Stimulated activated CD8-positive, alpha-beta memory T cell treated with anti-CD3 and anti-CD28 coated beads, Interleukin-12 subunit alpha, Interleukin-12 subunit beta, amount 100 ng/mL, for 1 hour (primary cell): ENCODE measurements around the gene RPS6KB1.
A peak's percentile ranks its signal among the peaks of the same experiment; 100 is the strongest.
"Not testable (repeated sequence)": the region's sequence is repeated elsewhere in the genome, so short reads cannot be mapped to it uniquely, and the experiment has no call there.

Source experiments
- DNase-seq: peaks from one replicate; pipeline ENCODE4 v3.0.0-alpha.2; 2020; ENCODE audit warnings: low read depth

The RPS6KB1 gene

DNA sequence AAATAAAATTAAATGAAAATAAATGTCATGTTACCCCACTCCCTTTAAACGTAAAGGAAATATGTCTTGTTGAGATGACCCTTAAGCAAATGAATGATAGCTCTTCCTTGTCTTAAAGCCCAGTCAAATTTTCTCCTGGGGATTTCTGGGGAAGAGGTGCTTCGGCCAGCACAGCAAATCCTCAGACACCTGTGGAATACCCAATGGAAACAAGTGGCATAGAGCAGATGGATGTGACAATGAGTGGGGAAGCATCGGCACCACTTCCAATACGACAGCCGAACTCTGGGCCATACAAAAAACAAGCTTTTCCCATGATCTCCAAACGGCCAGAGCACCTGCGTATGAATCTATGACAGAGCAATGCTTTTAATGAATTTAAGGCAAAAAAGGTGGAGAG is 53.5 kb downstream of the RPS6KB1 start:
- DNase-seq = not testable (repeated sequence)

DNA sequence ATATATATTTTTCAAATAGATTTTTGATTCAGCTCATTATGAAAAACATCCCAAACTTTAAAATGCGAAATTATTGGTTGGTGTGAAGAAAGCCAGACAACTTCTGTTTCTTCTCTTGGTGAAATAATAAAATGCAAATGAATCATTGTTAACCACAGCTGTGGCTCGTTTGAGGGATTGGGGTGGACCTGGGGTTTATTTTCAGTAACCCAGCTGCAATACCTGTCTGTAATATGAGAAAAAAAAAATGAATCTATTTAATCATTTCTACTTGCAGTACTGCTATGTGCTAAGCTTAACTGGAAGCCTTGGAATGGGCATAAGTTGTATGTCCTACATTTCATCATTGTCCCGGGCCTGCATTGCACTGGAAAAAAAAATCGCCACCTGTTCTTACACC is 54.4 kb downstream of the RPS6KB1 start:
- not testable (repeated sequence) for DNase-seq

DNA sequence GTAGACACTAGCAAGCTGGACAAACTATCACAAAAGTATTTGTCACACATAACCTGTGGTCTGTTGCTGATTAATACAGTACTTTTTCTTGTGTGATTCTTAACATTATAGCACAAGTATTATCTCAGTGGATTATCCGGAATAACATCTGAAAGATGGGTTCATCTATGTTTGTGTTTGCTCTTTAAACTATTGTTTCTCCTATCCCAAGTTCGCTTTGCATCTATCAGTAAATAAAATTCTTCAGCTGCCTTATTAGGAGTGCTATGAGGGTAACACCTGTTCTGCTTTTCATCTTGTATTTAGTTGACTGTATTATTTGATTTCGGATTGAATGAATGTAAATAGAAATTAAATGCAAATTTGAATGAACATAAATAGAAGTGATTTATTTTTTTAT is 57.1 kb downstream of the RPS6KB1 start:
- no peak for DNase-seq

DNA sequence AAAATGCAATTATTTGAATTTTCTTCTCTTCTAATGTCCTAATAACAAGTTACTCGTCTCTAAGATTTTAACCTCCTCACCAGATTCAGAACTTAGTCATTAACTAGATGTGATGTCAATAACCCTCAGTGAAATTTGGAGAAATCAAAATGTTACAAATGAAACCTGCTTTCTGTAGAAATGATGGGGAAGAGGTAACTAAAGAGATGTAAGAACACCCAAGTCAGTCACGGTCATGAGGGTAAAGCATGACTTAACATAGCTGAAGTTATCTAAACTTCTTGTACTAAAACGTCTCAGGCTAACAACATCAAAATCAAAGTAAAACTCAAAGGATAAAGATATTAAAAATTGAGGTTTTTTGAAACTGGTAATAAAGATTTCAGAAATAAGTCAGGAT is 61.9 kb downstream of the RPS6KB1 start:
- DNase-seq = no peak

GRCh38 chr17:59959574-59959973 is 66.7 kb downstream of the RPS6KB1 start:
- DNase-seq = not testable (repeated sequence)

DNA sequence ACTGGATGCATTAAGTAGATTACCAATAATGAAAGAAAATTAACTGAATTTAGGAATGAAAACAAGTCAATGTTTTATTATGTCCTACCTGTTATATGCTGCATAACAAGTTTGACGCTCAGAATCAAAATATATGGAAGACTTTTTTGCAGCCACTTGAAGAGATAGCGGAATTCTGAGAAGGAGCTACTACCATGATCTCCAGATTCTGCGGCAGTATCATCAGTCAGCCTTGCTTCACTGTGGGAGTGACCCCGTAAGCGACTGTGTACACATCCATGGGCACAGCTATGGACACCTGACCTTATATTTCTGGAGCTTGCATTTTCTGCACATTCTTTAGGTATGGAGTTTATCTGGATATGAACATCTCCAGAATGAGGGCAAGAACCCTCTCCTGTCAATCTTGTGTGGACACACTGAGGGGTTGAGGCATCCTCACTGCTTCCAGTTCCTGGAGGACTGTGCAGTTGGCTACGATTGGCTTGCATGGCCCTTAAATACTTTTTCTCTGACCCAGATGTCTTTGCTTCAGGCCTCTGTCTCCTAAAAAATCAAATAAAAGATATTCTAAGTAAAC is 69.9 kb downstream of the RPS6KB1 start:
- DNase-seq = no peak

DNA sequence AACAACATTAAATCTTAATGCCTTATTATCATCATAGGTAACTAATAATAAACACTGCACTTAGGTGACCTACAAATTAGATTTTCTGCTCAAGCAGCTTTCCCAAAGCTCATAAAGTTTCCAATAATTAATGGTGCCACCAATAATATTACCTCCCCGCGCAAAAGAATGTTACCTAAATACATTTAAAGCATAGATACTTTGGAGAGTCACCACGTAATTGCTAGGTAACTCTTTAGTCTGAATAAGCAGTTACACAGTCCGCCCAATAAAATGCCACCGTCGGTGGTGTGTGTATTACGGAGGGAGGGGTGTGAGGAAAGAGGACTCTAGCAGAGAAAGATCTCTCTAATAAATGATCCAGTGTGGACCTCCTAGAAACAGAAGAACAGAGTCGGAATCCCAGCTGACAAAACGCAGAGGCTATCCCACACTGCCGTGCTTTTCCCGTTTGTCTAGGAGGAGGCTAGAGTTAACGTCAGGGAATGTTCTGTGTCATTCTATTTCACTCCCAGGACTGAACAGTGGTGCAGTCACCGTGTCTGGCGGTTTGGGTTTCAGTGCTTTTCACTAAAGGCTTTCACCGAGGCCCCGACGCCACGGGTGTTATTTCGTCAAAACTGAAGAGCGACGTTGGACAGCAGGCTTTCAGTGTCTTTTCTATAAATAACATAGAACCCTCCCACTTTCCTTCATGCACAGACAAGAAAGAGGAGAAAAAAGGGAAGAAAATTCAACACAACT is 71.0 kb downstream of the RPS6KB1 start:
- DNase-seq = peak; percentile 23

DNA sequence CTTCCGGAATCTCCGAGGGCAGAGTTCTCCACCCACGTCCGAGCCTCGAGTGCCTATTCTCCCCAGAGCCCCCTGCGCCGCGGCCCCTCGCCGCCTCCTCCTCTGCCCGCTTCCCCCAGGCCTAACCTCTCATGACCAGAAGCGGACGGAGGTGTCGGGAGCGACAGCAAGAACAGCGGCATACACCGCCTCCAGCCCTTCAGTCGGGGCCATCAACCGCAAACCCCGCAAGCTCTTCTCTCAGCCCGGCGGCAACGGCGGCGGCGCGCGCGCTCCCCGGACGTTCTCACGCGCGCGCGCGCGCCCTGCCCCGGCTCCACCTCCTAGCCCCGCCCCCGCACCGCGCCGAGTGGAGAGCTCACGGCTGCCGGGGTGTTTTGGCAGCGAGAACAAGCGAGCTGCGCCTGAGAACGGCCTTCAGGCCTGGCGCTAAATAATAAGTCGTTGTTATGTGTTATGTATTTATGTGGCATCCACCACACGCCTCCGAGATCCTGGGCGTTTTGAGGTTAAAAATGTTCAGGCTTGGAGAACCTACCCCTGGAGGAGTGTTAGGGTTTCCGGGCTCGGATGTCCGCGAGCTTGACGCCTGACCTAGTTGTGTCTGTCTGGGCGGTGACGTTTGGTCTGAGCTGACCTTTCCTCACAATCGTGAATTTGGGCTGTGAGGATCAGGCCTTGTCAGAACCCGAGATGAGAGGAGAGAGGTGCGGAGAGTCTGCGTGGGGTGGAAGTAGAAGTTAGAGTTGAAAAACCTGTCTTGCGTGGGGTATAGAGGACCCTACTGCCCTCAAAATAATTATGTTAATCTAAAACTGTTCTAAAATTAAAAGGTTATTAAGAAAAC is 71.8 kb downstream of the RPS6KB1 start, which contains the start of gene RNFT1:
Gene RNFT1 (minus strand): TSS at position 259 of the 847 bp plus-strand sequence. CDS start 77 bp downstream, at position 182.
- DNase-seq = peak; percentile 85

- DNase-seq = not testable (repeated sequence)
Observed at GRCh38 chr17:59971771-59972170, 78.8 kb downstream of the RPS6KB1 start.

DNA sequence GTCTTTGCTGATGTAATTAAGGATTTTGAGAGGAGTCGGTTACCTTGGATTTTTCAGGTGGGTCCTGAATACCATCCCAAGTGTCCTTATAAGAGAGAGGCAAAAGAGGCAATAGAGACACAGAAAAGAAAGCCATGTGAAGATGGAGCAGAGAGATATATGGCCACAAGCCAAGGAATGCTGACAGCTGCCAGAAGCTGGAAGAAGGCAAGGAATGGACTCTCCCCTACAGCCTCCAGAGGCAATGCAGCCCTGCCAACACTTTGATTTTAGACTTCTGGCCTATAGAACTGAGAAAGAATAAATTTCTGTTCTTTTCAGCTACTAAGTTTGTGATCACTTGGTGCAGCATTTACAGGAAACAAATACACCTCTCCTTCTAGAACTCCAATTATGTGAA is 79.9 kb downstream of the RPS6KB1 start:
- no peak for DNase-seq

DNA sequence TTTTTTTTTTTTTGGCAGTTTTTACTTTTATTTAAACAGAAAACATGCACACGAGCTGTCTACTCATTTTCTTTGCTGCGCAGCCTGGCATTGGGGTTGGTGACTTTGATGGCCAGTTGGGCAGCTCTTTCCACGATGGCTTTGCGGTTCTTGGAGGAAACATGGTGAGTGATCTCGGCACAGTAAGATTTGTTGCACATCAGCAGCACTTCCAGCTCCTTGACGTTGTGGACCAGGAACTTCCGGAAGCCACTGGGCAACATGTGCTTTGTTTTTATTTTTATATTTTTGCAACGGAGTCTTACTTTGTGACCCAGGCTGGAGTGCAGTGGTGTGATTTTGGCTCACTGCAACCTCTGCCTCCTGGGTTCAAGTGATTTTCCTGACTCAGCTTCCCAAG is 80.6 kb downstream of the RPS6KB1 start:
- not testable (repeated sequence) for DNase-seq

DNA sequence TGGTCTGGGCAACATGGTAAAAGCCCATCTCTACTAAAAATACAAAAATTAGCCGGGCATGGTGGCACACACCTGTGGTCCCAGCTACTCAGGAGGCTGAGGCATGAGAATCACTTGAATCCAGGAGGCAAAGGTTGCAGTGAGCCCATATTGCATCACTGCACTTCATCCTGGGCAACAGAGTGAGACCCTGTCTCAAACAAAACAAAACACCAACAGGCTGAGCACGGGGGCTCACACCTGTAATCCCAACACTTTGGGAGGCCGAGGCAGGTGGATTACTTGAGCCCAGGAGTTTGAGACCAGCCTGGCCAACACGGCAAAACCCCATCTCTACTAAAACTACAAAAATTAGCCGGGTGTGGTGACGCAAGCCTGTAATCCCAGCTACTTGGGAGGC is 82.2 kb downstream of the RPS6KB1 start:
- DNase-seq = not testable (repeated sequence)

DNA sequence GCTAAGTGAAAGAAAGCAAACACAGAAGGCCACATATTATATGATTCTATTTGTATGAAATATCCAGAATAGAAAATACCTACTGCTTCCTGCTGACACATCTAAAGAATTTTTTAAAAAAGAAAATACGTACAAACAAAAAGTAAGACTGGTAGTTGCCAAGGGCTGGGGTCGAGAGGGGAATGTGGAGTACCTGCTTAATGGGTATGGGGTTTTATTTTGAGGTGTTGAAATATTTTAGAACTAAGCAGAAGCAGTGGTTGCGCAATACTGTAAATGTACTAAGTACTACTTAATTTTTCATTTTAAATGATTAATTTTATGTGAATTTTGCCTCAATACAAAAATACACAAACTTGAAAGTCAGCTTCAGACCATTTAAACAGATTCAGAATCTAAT is 103.7 kb downstream of the RPS6KB1 start:
- not testable (repeated sequence) for DNase-seq
